IPS DF 19.7 (cell line): ENCODE results near the gene TET1.
"Not testable (repeated sequence)": the region's sequence is repeated elsewhere in the genome, so short reads cannot be mapped to it uniquely, and the experiment has no call there.

Experiments used
- DNase-seq: peaks from one replicate; pipeline ENCODE4 v3.0.0-alpha.2; 2013; ENCODE audit warnings: low read depth, low spot score

TET1 gene

DNA sequence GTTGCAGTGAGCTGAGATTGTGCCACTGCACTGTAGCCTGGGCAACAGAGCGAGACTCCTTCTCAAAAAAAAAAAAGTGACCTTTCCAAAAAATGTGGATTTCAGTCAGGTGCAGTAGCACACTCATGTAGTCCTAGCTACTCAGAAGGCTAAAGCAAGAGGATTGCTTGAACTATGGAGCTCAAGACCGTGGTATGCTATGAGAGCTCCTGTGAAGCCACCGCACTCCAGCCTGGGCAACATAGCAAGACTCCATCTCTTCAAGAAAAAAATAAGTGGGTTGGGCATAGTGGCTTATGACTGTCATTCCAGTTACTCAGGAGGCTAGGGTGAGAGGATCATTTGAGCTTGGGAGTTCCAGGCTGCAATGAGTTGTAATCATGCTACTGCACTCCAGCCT, 51.1 kb downstream of the TET1 start:
- no peak for DNase-seq

DNA sequence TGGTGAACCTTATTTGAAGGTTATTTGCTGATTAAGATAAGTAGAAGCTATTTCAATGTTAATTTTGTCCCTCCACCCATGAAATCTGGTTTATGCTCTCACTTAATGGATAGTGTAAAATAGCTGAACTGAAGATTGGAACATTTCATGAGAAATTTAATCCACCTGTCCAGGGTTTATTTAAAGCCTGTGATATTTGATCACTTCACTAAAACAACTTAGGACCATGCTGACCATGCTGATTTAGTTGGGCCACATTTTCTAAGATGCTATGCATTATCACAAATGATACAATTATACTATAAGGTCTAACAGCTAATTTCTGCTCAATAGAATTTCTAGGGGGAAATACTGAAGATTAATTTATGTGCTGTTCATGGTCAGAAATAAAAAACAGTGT, 53.8 kb downstream of the TET1 start:
- not testable (repeated sequence) for DNase-seq

- DNase-seq = not testable (repeated sequence)
Observed at GRCh38 chr10:68617691-68618090, 57.6 kb downstream of the TET1 start.

DNA sequence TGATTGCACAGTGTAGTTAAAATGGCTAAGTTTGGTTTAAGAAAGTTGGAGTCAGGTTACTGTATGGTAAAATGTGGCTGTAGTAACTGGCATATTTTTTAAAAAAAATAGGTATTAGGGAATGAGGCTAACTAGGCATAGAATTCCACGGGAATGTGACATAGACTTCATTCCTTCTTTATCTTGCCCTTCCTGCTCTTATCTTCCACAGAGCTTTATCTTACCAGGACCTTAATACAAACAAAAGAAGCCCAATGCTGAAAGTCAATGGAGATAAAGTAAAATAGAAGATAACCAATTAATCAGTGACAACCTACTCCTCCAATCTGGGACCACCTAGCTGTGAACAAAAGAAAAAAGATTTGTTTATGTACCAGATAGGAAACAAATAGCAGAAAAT, 58.1 kb downstream of the TET1 start:
- no peak for DNase-seq

DNA sequence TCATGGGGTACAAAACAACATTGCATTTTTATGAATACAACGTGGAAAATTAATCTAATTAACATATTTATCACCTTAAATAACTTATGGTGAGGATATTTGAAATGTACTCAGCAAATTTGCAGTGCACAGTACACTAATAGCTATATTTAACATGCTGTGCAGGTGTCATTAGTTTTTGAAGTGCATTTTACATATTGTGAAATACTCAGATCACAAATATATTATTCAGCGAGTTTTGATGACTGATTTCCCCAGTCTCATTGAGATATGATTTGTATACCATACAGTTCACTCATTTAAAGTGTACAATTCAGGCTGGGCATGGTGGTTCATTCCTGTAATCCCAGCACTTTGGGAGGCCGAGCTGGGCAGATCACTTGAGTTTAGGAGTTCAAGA, 59.5 kb downstream of the TET1 start:
- no peak for DNase-seq

DNA sequence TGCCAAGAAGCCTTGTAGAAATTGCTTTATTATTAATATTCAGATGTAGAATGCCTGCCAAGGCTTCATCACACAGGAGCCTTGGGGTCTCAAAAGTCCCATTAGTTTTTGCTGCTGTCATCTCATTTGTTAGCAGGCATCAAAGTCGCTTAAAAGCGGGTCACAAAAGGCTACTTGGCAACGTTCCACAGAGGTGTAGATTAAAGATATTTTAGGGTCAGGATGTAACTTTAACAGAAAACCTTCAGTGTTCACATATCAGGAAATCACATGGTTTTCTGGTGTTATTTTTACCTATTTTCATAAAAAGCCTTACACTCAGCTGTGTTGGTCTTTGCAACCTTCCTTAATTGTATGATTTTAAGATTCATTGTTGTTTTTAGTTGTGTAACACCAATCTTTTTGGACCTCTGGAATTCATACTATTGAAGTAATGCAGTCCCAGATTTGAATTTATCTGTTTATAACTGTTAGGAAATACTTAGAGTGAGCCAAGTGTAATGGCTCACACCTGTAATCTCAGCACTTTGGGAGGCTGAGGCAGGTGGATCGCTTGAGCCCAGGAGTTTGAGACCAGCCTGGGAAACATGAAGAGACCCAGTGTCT, 65.3 kb downstream of the TET1 start:
- no peak for DNase-seq

GRCh38 chr10:68628576-68629127, 68.5 kb downstream of the TET1 start:
- no peak for DNase-seq

- DNase-seq = not testable (repeated sequence)
Observed at GRCh38 chr10:68632271-68632560, 72.1 kb downstream of the TET1 start.

GRCh38 chr10:68633281-68633680, 73.1 kb downstream of the TET1 start:
- no peak for DNase-seq

GRCh38 chr10:68633816-68634466, 73.8 kb downstream of the TET1 start:
- no peak for DNase-seq

- DNase-seq = no peak
Observed at GRCh38 chr10:68636335-68636734, 76.2 kb downstream of the TET1 start.

- DNase-seq = not testable (repeated sequence)
Observed at GRCh38 chr10:68643550-68643949, 83.4 kb downstream of the TET1 start.

DNA sequence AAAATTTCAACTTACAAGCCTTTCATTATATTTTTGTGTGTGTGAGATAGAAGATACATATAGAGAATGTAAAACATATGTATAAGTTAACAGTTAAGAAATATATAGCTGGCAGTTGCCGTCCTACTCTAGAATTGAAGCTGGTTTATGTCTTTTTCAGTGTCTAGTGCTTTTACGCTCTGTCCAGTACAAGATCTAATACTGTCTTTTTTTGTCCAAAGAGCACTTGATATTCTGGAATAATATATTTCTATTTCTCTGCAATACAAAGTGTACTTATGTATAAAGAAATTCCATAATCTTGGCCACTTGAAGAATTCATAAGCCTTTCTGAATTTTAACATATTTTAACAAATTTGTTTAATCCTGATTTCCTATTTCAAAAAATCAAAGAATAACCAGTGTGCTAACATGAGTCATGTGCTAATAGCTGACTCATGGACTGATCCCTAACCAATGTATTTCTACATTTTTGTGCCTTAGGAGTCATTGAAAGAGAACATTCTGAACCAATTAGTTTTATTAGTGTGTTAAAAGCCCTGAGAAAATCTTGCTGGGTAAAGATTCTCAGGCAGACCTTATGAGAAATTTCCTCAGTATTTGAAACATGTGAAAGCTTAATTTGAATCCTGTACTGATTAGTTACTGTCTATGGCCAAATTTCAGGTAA, 87.7 kb downstream of the TET1 start:
- DNase-seq = no peak

GRCh38 chr10:68655620-68656126, 95.5 kb downstream of the TET1 start:
- no peak for DNase-seq

DNA sequence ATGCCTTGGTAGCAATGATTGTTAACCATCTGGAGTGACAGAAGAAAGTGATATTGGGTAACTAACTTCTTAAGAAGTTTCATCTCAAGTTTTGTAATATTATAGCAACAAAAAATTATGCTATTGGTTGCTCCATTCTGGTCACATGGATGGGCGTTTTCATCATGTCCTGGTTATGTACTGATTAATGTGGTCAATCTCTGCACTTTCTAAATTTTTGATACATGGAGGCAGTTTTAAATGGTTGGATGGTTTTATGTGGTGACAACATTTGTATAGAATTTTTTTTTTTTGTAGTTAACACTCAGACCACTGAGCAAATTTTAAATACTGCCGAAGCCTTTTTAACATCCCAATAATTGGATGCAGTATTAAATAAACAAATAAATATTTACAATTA, 105.7 kb downstream of the TET1 start:
- DNase-seq = no peak

DNA sequence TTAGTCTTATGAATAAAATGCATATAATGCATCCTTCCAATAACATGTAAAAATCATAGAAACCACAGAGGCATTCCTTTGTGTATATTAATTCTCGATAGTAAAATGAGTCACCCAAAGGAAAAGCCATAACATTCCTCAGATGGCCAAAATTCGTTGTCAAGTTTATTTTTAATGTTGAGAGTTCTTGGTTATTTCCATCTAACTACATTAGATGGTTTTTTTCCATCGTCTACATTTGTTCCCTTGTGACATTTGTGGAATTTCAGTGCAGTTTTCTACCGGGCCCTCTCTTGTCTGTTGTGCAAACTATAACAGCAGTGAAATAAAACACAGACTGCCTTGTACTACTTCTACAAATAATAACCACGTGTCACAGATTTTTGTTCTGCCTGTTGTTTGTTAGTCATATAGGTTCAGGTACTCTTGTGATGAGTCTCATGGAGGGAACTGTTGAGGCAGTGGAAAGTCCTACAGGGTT, 106.2 kb downstream of the TET1 start:
- no peak for DNase-seq

DNA sequence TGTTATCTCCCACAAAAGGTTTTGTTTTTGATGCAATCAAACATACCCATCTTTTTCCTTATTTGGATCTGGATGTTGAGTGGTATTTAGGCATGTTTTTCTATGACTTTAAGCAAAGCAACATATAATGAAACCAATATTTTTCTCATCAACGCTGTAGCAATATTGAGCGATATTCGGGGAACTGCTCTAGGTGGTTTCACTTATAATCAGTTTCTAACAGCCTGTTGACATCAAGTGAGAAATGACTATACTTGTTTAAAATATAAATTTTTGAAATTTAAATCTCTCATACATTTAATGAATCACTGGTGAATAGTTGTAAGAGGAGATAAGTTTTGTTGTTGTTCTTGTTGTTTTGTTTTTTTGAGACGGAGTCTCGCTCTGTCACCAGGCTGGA, 108.1 kb downstream of the TET1 start:
- no peak for DNase-seq

DNA sequence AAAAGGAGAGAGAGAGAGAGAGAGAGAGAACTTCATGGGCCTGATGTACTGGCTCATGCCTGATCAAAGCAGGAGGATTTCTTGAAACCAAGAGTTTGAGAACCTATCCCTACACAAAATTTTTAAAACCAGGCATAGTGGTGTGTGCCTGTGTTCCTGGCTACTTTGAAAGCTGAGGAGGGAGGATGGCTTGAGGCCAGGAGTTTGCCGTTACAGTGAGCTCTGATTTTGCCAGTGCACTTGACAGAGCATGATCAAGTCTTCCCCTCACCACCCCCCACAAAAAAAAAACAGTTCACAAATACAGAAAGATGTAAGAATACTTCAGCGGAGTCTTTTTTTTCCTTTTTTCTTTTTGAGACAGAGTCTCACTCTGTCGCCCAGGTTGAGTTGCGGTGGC, 108.8 kb downstream of the TET1 start:
- no peak for DNase-seq

- DNase-seq = no peak
Observed at GRCh38 chr10:68684413-68684812, 124.3 kb downstream of the TET1 start.

DNA sequence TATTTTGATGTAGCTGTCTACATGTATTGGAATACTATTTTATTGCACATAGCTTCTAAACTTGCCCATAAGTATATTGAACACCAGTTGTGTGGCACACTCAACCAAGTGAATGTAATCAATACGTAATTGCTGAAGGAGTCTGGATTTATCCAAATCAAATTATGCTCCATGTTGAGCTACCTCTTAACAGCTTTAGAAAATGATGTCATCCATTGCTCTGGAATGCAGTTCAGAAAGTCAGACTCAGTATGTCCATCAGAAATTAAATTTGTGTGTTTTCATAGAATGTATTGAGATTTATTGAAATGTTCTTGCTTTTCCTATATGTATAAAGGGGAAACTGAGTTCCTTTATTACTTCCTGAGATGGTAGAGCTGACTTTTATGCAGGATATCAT, 135.9 kb downstream of the TET1 start:
- DNase-seq = no peak

GRCh38 chr10:68697106-68697505, 137.0 kb downstream of the TET1 start:
- DNase-seq = no peak

DNA sequence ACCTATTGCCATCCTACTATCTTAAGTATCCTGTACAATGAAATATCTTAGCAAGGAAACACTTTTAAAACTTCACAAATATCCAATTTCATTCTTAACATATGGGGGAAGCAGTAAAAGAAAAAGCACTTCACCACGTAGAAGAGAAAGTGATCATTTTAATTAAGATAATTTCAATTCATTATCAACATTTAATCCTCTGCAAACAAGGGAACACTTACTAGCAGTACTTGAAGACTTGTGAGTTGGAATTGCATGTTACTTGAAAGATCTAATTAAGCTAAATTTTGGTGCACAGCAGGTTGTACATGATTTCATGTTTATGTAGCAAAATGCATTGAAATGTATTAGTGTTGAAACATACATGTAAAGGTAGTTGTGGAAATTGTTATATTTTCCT, 140.1 kb downstream of the TET1 start:
- no peak for DNase-seq

- no peak for DNase-seq
Observed at GRCh38 chr10:68705548-68705947, 145.4 kb downstream of the TET1 start.
